Endothelial cell (in vitro differentiated cells): ENCODE data around the gene XRCC5. TPM values are rescaled to one million over a fixed set of nuclear protein-coding genes. Genes with fewer than 3 reads are reported as not detected.

Experiments
- DNase-seq: peaks from one replicate; pipeline ENCODE4 v3.0.0; 2021; ENCODE audit warnings: low spot score
- H3K27ac Mint-ChIP-seq: one replicate; pipeline ENCODE4 v1.8.0; 2021; ENCODE audit warnings: mixed read lengths, inconsistent platforms; ENCODE audit not compliant: unreplicated experiment
- H3K27me3 Mint-ChIP-seq: one replicate; pipeline ENCODE4 v1.8.0; 2021; ENCODE audit warnings: mild to moderate bottlenecking, moderate library complexity, mixed read lengths, inconsistent platforms; ENCODE audit not compliant: unreplicated experiment
- H3K36me3 Mint-ChIP-seq: one replicate; pipeline ENCODE4 v1.8.0; 2021; ENCODE audit warnings: mild to moderate bottlenecking, low read depth, mixed read lengths, inconsistent platforms; ENCODE audit not compliant: unreplicated experiment
- H3K4me1 Mint-ChIP-seq: one replicate; pipeline ENCODE4 v1.8.0; 2021; ENCODE audit warnings: mild to moderate bottlenecking, mixed read lengths, inconsistent platforms; ENCODE audit not compliant: unreplicated experiment
- H3K4me3 Mint-ChIP-seq: one replicate; pipeline ENCODE4 v1.8.0; 2021; ENCODE audit warnings: mild to moderate bottlenecking, mixed read lengths, inconsistent platforms; ENCODE audit not compliant: unreplicated experiment
- H3K9me3 Mint-ChIP-seq: one replicate; pipeline ENCODE4 v1.8.0; 2021; ENCODE audit warnings: mixed read lengths, inconsistent platforms; ENCODE audit not compliant: unreplicated experiment
- CTCF ChIP-seq: fragments of 200-600 bp; sonication (generic); IDR thresholded peaks from one replicate; pipeline ENCODE4 v1.5.0; 2021; ENCODE audit warnings: antibody characterized with exemption; ENCODE audit not compliant: unreplicated experiment
- total RNA-seq: library from RNA; stranded (reverse); fragmentation: NEBNext Ultra II Directional; extraction: Animal tissue kit (Norgen Biotek cat#: 25700); gene quantifications from one replicate; pipeline ENCODE4 v1.2.1, GENCODE V29; 2021; ENCODE audit not compliant: unreplicated experiment

Gene XRCC5
- total RNA-seq, 1 donor from 2014 or later = 365 TPM

- no peak overlapping the region for H3K4me3 Mint-ChIP-seq
- H3K36me3 Mint-ChIP-seq = no peaks in the 10 kb centered on the region
- peaks cover 2% of the 10 kb centered on the region for H3K4me1 Mint-ChIP-seq
- peaks cover 4% of the 10 kb centered on the region for H3K27me3 Mint-ChIP-seq
- no peak overlapping the region for H3K27ac Mint-ChIP-seq
- no peak for DNase-seq
- no peak for TF ChIP-seq CTCF
- H3K9me3 Mint-ChIP-seq = no peaks in the 10 kb centered on the region
Measured at GRCh38 chr2:216243026-216243425, 133.9 kb downstream of the XRCC5 start.

GRCh38 chr2:216245391-216245975 lies 136.3 kb downstream of the XRCC5 start:
- no peak for TF ChIP-seq CTCF
- Mint-ChIP-seq H3K4me1 (peaks cover 2% of the 10 kb centered on the region), H3K27ac (no peak overlapping the region), H3K4me3 (no peak overlapping the region), H3K36me3 (no peaks in the 10 kb centered on the region), H3K9me3 (no peaks in the 10 kb centered on the region), H3K27me3 (peaks cover 6% of the 10 kb centered on the region)
- no peak for DNase-seq

- Mint-ChIP-seq H3K9me3 (no peaks in the 10 kb centered on the region), H3K4me3 (no peak overlapping the region), H3K4me1 (peaks cover 2% of the 10 kb centered on the region), H3K27ac (no peak overlapping the region), H3K27me3 (peaks cover 6% of the 10 kb centered on the region), H3K36me3 (no peaks in the 10 kb centered on the region)
- no peak for TF ChIP-seq CTCF
- no peak for DNase-seq
Measured at GRCh38 chr2:216246766-216247165, 137.6 kb downstream of the XRCC5 start.

Other genes starting within 250 kb of the XRCC5 start
- 26.1 TPM for gene MREG, start 95.8 kb upstream of the XRCC5 start, total RNA-seq
- 8.4 TPM for gene PECR, start 27.5 kb upstream of the XRCC5 start, total RNA-seq
- 3.2 TPM for gene TMEM169, start 27.4 kb upstream of the XRCC5 start, total RNA-seq